Keratinocyte (primary cell): ENCODE results near the gene CCDC40. TPM values are rescaled to one million over a fixed set of nuclear protein-coding genes. Genes with fewer than 3 reads are reported as not detected.

ENCODE experiments used
- DNase-seq: peaks from one replicate; pipeline ENCODE4 v3.0.0-alpha.2; 2011; ENCODE audit warnings: low read depth, missing footprints, low spot score
- FAIRE-seq: peaks from 2 replicates; lab custom pipeline; 2011; peaks lifted over from hg19 to GRCh38; lab: Jason Lieb, UNC
- H2AFZ ChIP-seq: 2 replicates; pipeline ENCODE4 v1.6.0; 2012; ENCODE audit warnings: low read length, control low read depth, inconsistent platforms; ENCODE audit not compliant: control insufficient read depth
- H3K27ac ChIP-seq: 2 replicates; pipeline ENCODE4 v1.5.1; 2011; ENCODE audit warnings: low read length; ENCODE audit not compliant: control insufficient read depth, insufficient read depth
- H3K27me3 ChIP-seq: 3 replicates; pipeline ENCODE4 v1.6.0; 2011; ENCODE audit warnings: low read length; ENCODE audit not compliant: control insufficient read depth, insufficient read depth; ENCODE audit errors: extremely low read depth
- H3K36me3 ChIP-seq, 2 experiments: 2 replicates in 1 of 2; 3 replicates in 1 of 2; pipeline ENCODE4 v1.5.1; 2011; ENCODE audit warnings: low read length in 2 of 2, mild to moderate bottlenecking in 1 of 2; ENCODE audit not compliant: control insufficient read depth in 2 of 2, insufficient read depth in 2 of 2; ENCODE audit errors: extremely low read depth in 1 of 2
- H3K4me1 ChIP-seq: 3 replicates; pipeline ENCODE4 v1.5.1; 2011; ENCODE audit warnings: low read length; ENCODE audit not compliant: control insufficient read depth, insufficient read depth; ENCODE audit errors: extremely low read depth
- H3K4me2 ChIP-seq: 3 replicates; pipeline ENCODE4 v1.6.0; 2011; ENCODE audit warnings: low read depth, low read length; ENCODE audit not compliant: control insufficient read depth, insufficient read depth; ENCODE audit errors: extremely low read depth
- H3K4me3 ChIP-seq, 3 experiments: fragments of 200-600 bp in 1 of 3; sonication (generic) in 1 of 3; 2 replicates in 2 of 3; 3 replicates in 1 of 3; pipeline ENCODE4 v1.5.1; 2011 to 2016; ENCODE audit warnings: low read length in 3 of 3, mild to moderate bottlenecking in 3 of 3, control low read depth in 2 of 3, inconsistent platforms in 1 of 3, low read depth in 1 of 3, mixed read lengths in 1 of 3, mixed run types in 1 of 3, moderate library complexity in 1 of 3; ENCODE audit not compliant: control insufficient read depth in 2 of 3, insufficient read depth in 2 of 3; ENCODE audit errors: extremely low read depth in 1 of 3
- H3K79me2 ChIP-seq: 2 replicates; pipeline ENCODE4 v1.6.0; 2012; ENCODE audit warnings: low read length; ENCODE audit not compliant: control insufficient read depth, insufficient read depth
- H3K9ac ChIP-seq: 3 replicates; pipeline ENCODE4 v1.6.0; 2011; ENCODE audit warnings: low read length; ENCODE audit not compliant: control insufficient read depth, insufficient read depth; ENCODE audit errors: extremely low read depth
- H3K9me1 ChIP-seq: 3 replicates; pipeline ENCODE4 v1.6.0; 2011; ENCODE audit warnings: low read length; ENCODE audit not compliant: control insufficient read depth, insufficient read depth; ENCODE audit errors: extremely low read depth
- H3K9me3 ChIP-seq: 2 replicates; pipeline ENCODE4 v1.5.1; 2012; ENCODE audit warnings: low read depth, low read length; ENCODE audit not compliant: control insufficient read depth
- H4K20me1 ChIP-seq: 3 replicates; pipeline ENCODE4 v1.6.0; 2011; ENCODE audit warnings: low read length; ENCODE audit not compliant: control insufficient read depth, insufficient read depth; ENCODE audit errors: extremely low read depth
- EZH2 ChIP-seq: IDR thresholded peaks from one replicate; pipeline ENCODE4 v1.6.1; 2012; ENCODE audit warnings: inconsistent platforms, mild to moderate bottlenecking, low read length, moderate library complexity
- dilution Hi-C: fragments of 300-500 bp; cut with MboI; formaldehyde crosslinking; loops from one replicate; pipeline ENCODE4 v1.7.0; 2020; ENCODE audit warnings: low sequenced_read_pairs; ENCODE audit not compliant: extremely low pct_ligation_motif_present
- polyA plus RNA-seq, 5 experiments: library from polyadenylated mRNA; depleted of rRNA in 3 of 5; stranded (reverse) in 3 of 5; stranded (forward) in 1 of 5; unstranded in 1 of 5; fragments of >200 nt; gene quantifications; 1 replicate in 1 of 5; 2 replicates in 3 of 5; 3 replicates in 1 of 5; pipeline versions ENCODE4 v1.2.1 to v1.2.3, GENCODE V29; 2011 to 2012; ENCODE audit warnings: missing spikeins in 2 of 5, low read depth in 1 of 5, low replicate concordance in 1 of 5
- TF ChIP-seq, protein P1 (sequence below), 3 experiments: IDR thresholded peaks in 1 of 3; conservative IDR thresholded peaks in 1 of 3; optimal IDR thresholded peaks in 1 of 3; 2 replicates in 2 of 3; 3 replicates in 1 of 3; pipeline versions ENCODE3 to v1.5.1; 2011; ENCODE audit warnings: low read length in 3 of 3, mild to moderate bottlenecking in 3 of 3, moderate library complexity in 2 of 3, control low read depth in 1 of 3, inconsistent platforms in 1 of 3; ENCODE audit not compliant: insufficient read depth in 2 of 3; ENCODE audit errors: extremely low read depth in 1 of 3

CCDC40 gene
- polyA plus RNA-seq, 1 donor (not counting 4 experiments of a cell fraction or from before 2014, with no cell fraction given) = 2.4 TPM

DNA sequence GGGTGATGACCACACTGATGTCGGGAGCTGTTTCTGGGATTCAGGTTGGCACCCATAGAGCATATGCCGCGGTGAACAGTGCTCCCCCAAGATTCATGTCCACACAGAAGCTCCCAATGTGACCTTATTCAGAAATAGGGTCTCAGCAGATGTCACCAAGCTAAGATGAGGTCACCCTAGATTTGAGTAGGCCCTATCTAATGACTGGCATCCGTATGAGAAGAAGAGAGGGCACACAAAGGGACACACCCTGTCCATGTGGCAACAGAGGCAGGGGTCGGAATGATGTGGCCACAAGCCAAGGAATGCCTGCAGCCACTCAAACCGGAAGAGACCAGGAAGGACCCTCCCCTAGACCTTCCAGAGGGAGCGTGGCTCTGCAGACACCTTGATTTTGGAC lies 36.3 kb upstream of the CCDC40 start:
- no peak overlapping the region for H3K4me2 ChIP-seq
- no peak overlapping the region for H3K9ac ChIP-seq
- dilution Hi-C loops = no loop called here
- no peak overlapping the region for H3K4me3 ChIP-seq
- no peak overlapping the region for H2AFZ ChIP-seq
- no peaks in the 10 kb centered on the region for H3K4me1 ChIP-seq
- no peak for DNase-seq
- no peaks in the 10 kb centered on the region for H3K79me2 ChIP-seq
- no peaks in the 10 kb centered on the region for H3K9me1 ChIP-seq
- H4K20me1 ChIP-seq = no peaks in the 10 kb centered on the region
- TF ChIP-seq, protein P1, sequence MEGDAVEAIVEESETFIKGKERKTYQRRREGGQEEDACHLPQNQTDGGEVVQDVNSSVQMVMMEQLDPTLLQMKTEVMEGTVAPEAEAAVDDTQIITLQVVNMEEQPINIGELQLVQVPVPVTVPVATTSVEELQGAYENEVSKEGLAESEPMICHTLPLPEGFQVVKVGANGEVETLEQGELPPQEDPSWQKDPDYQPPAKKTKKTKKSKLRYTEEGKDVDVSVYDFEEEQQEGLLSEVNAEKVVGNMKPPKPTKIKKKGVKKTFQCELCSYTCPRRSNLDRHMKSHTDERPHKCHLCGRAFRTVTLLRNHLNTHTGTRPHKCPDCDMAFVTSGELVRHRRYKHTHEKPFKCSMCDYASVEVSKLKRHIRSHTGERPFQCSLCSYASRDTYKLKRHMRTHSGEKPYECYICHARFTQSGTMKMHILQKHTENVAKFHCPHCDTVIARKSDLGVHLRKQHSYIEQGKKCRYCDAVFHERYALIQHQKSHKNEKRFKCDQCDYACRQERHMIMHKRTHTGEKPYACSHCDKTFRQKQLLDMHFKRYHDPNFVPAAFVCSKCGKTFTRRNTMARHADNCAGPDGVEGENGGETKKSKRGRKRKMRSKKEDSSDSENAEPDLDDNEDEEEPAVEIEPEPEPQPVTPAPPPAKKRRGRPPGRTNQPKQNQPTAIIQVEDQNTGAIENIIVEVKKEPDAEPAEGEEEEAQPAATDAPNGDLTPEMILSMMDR (optimal IDR thresholded peaks at IDR 0.05 in 1 of 3, IDR thresholded peaks at IDR 0.05 in 1 of 3, conservative IDR thresholded peaks at IDR 0.05 in 1 of 3; ENCODE audit: extremely low read depth in 1 of 3, insufficient read depth in 2 of 3, low read length in 3 of 3) = no peak
- H3K27ac ChIP-seq = no peak overlapping the region
- no peaks in the 10 kb centered on the region for H3K27me3 ChIP-seq
- H3K36me3 ChIP-seq = peaks cover 0 to 2% of the 10 kb centered on the region in 2 experiments
- H3K9me3 ChIP-seq = no peaks in the 10 kb centered on the region
- no peak for FAIRE-seq

DNA sequence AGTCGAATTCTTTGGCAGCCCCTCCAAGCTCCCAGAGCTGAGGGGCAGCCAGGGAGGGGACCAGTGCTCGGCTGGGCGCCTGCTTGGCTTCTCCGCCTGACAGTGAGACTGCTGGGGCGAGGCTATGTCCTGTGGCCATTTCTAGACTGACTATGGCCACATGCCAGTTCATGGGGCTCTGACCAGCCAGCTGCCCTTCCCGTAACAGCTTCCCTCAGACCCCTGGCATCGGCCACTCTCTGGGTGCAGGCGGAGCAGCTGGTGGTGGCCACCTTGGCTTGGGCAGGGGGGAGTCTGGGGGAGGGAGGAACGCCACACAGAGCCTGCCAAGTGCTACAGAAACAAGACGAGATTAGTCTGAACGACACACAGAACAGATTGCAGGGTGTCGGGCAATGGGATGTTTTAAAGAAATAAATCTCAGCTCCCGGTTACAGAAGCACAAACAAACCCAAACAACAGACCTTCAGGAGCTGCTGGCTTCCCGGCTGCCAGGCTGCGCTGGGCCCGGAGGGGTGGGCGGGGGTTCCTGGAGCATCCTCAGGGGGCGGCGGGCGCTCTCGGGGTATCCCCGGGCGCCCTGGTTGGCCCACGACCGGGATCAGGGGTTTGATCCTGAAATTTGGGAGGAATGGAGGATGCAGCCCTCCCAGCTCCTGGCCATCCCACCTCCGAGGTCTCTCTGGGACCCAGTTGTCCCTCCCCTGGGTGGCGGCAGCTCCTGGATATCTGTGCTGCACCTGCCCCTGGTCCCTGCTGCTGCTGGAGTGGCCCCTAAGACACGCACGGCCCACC lies 35.3 kb upstream of the CCDC40 start:
- Histone ChIP-seq H3K27me3 (no peaks in the 10 kb centered on the region), H3K36me3 (peaks cover 0 to 2% of the 10 kb centered on the region in 2 experiments), H3K9ac (no peak overlapping the region), H2AFZ (no peak overlapping the region), H3K27ac (no peak overlapping the region), H3K79me2 (no peaks in the 10 kb centered on the region), H3K9me1 (no peaks in the 10 kb centered on the region), H3K4me2 (no peak overlapping the region), H3K4me3 (no peak overlapping the region), H4K20me1 (peaks cover 2% of the 10 kb centered on the region), H3K4me1 (no peaks in the 10 kb centered on the region), H3K9me3 (no peaks in the 10 kb centered on the region)
- DNase-seq (no peak), FAIRE-seq (no peak)
- no peak for TF ChIP-seq EZH2
- TF ChIP-seq, protein P1 (optimal IDR thresholded peaks at IDR 0.05 in 1 of 3, IDR thresholded peaks at IDR 0.05 in 1 of 3, conservative IDR thresholded peaks at IDR 0.05 in 1 of 3; ENCODE audit: extremely low read depth in 1 of 3, insufficient read depth in 2 of 3, low read length in 3 of 3) = no peak
- dilution Hi-C loops = no loop called here
